NCI-H82 treated with DMSO at 0.1 percent for 48 hours (cell line): Measurements from ENCODE around the gene OLFML1.

Source experiments
- DNase-seq: peaks from one replicate; lab custom pipeline; 2025; ENCODE audit not compliant: unreplicated experiment; lab: John Stamatoyannopoulos, UW

OLFML1 gene

GRCh38 chr11:7473717-7474116 lies 11.6 kb upstream of the OLFML1 start:
- DNase-seq = no peak

DNA sequence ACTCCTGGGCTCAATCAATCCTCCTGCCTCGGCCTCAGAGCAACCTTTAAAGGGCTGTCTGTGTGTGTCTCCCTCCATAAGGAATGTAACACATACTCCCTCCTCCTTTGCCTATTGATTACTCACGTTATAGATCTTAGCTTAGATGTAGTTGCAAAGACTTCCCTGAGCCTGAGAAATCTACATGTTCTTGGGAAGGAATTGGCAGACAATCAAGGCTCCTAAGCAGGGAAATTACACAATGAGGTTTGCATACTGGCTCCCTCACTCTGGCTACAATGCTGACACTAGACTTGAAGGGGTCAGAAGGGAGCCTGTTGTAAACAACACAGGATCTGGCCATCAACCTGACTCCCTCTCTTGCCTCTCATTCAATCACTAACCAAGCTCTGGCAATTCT lies 5.2 kb upstream of the OLFML1 start:
- no peak for DNase-seq

- no peak for DNase-seq
These were observed 1.2 kb upstream of the OLFML1 start for GRCh38 chr11:7484131-7484530.

GRCh38 chr11:7484645-7485044 lies 661 bp upstream of the OLFML1 start:
- DNase-seq = no peak

DNA sequence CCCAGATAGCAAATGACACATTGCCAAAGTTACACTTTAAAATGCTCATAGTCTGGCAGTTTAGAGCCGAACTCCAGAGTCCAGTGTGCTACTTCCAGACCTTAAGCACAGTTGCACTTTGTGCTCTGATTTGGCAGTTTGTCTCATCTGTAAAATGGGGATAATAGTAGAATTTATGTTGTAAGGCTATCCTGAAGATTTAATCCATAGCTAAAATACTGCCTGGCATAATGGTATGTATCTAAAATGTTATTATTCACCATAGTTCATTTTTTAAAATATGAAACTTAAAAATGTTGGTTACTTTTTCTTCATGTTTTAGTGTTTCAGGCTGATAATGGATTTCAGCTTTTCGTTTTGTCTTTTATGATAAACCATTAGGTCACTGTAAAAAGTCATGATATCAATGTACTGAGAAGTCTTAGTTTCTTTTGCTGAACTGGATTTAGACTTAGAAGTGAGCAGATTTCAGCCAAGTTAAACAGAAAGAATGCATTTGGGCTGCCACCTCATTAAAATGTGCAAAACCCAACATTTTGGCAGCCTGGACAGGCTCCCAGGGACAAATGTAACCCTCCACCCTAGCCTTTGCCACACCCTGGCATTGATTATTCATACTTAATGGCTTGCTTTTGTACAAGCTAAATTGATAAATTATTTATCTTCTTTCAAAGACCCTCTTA lies 933 bp downstream of the OLFML1 start:
- DNase-seq = no peak

- no peak for DNase-seq
These were observed 1.5 kb downstream of the OLFML1 start for GRCh38 chr11:7486781-7487140.

GRCh38 chr11:7487360-7487759 lies 2.1 kb downstream of the OLFML1 start:
- no peak for DNase-seq

DNA sequence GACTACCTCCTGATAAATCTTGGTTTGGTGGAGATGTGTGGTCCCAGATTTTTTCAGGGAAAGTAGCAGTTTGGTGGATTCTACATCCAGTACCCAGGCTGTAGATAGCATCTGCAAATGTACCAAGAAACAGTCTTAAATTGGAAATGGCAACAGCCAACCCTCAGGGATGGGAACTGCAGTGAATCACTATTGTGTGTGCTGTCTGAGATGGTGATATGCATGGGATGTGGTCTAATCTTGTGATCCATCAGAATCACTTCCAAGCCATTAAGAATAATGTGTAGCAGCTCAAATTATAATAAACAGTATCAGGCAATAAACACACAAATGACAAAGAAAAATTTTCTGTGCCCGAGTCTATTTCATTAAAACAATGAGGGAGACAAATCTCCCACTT lies 3.4 kb downstream of the OLFML1 start:
- DNase-seq = no peak

DNA sequence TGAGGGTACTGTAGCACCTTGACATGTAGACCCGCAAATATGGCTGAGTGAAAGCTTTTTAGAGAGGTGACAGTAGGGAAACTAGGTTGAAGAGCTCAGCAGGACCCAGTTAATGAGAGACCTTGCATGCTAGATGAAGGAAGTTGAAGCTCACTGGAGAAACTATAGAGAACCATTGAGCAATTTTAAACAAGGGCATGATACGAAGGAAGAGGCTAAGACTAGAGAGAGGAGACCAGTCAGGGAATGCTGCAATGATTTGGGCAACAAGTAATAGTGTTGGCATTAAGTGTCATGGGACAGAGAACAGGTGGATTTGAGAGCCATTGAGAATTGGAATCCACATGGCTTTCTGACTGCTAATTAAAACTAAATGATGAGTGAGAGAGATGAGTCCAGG lies 4.1 kb downstream of the OLFML1 start:
- DNase-seq = no peak

DNA sequence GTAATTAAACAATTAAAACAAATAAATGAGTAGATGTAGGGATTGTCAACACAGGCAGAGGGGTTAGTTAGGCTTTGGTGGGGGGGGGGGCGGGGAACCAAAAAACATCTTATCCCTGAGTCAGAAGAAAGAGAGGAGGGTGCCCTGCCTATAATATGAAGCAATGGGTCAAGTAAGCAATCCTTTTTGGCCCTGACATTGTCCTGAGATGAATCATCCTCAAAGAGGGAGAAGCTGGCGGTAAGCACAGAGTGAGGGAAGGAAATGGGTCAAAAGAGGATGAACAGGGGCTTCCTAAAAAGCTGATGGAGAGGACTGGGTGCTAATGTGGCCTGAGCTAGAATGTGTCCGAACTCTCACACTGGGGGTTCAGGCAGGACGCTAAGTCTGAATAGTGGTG lies 4.7 kb downstream of the OLFML1 start:
- no peak for DNase-seq

DNA sequence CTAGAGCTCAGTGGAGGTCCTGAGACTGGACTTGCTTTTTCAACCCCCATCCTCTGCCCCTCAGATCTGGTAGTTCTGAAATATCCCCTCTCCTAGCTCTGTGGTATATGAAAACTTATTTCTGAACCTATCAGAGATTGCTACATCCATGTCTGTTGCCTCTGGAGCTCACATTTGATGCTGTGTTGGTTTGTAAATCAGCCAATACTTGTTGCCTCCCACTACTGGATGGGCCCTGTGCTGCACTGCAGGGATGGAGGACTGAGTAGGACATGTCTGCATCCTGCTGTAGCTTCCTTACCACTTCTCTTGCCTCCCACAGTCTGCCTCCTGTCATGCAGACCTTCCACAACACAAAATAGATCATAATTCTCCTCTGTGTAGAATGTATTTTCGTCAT lies 5.2 kb downstream of the OLFML1 start:
- DNase-seq = no peak

DNA sequence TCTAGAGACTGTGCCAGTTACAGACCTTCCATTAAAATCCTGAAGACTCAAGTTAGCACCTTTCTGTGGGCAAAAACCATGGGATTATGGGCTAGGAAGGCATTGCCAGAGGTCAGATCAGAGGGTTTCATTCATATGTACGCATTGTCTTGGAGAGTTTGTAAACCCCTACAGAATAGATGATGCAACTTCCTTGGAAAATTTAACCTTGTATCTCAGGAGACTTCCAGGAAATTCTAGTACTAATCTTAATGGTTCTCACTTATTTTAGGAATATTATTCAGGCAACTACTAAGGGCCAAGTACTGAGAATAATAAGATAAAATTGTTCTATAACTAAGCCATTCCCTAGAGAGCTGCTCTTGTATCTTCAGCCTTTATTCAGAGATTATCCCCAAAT lies 6.9 kb downstream of the OLFML1 start:
- no peak for DNase-seq

- no peak for DNase-seq
These were observed 8.4 kb downstream of the OLFML1 start for GRCh38 chr11:7493670-7494069.

DNA sequence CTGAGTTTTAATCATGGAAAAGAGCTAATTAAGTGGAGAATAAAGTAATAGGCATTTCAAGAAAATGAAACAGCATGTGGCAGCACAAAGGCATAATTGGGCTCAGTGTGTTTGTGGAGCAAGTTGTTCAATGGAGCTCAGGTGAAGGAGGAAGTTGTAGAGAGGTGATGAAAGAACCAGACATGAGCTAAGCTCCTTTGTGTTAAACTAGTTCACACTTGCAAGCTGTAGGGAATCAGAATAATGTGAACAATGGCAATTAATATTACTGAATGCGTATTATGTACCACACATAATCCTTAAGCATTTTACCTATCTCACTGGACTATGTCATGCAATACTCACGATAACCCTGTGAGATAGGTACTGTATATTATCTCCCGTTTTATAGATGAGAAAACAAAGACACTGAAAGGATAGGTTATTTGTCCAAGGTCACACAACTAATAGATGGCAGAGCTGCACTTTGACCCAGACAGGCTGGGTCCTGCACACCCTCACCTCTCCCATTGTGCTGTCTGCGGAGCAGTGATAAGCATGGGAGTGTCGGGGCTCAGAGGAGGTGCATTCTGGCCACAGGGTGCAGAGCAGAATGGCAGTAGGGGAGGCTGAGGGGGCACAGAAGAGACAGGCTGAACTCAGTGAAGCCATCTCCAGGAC lies 8.9 kb downstream of the OLFML1 start:
- DNase-seq = no peak

GRCh38 chr11:7495882-7496551 lies 10.7 kb downstream of the OLFML1 start:
- no peak for DNase-seq

DNA sequence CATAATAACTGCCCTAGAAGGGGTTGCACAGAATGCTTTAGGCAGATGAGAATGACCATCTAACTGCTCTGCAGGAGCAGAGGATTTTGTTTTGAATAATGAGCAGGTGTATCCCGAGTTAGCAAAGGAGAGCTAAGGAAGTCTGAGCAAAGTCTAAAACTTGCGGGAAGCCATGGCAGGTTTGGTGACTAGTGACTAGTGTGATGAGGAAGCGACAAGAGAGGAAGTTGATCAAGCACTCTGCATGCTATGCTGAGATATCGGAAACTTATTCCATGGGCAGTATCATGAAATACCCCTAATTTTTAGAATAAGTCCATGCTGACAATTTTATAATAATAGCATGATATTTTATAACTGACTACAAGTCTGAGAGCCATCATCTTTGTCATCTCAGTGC lies 12.9 kb downstream of the OLFML1 start:
- DNase-seq = no peak

DNA sequence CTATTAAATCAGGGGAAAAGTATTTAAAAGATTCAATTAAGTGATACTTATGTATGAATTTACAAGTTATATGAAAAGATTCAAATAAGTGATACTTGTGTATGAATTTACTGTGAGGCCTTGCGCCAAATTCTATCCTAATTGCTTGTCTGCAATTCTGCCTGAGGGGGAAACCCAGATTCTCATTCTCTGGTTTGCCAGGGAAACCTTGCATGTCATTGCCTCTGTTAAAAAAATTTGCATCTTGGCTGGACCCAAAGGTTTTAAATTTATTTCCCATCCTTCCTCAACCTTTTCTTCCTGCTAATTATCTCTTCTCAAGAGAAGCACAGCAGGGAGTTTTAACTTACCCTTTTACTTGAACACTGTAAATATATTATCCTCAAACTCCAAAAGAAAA lies 13.8 kb downstream of the OLFML1 start:
- no peak for DNase-seq

DNA sequence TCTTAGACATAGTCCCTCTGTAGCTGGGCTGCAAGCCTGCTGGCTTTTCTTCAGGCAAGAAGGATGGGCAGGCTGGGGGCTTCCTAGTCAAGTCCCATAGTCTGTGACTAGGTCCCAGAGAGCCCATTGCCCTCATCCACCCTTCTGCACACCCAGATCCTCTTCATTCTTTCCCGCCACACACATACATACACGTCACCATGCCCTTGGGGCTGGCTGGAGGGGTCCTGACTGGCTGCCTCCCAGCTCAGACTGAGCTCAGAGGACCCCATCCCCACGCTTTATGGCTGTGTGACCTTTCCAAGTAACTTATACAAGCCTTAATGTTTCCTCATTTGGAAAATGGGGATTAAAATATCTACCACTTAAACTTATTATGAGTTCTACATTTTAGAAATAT lies 14.9 kb downstream of the OLFML1 start:
- DNase-seq = no peak

GRCh38 chr11:7501251-7501650 lies 15.9 kb downstream of the OLFML1 start:
- DNase-seq = no peak

DNA sequence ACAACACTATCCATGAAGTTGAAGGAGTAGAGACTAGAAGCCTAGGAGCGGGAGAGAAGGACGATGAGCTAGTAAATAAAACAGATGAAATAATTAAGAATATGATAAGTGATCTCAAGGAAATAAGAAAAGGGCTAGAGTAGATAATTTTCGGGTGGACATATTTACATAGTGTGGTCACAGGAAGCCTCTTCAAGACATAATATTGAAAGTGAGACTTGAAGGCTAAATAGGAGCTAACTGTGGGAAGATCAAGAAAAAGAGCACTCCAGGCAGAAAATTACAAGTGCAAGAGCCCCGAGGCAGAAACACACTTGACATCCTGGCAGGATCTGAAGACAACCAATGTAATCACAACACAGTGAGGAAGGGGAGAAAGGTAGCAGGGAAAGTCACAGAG lies 16.6 kb downstream of the OLFML1 start:
- DNase-seq = no peak

DNA sequence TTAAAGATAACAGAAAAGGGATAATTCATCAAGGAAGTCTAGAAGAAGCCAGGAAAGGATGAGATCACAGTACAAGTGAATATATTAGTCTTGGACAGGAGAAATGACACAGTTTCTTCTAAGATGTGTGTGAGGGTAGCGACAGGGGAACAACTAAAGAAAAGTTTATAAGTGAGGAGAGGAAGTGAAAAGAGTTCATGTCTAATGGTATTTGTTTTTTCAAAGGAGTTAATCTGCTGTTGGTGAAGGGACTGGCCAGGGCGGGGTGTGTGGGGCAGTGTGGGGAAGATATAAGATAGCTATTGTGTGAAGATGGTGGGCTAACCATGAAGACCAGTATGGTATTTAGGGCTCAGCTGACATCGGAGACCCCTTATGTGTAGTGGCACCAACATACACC lies 20.9 kb downstream of the OLFML1 start:
- no peak for DNase-seq

DNA sequence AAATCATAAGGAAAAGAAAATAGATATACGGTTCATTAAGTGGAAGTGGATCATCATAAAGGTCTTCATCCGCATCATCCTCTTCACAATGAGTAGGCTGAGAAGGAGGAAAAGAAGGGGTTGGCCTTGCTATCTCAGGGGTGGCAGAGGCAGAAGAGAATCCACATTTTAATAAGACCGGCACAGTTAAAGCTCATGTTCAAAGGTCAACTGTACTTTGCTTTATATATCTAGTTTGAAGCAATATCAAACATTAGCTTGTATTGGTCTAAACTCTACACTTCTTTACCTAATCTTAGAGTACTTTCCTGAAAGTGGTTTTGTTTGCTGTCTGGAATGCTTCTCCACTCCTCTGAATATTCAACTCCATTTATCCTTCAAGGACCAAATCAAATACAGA lies 22.8 kb downstream of the OLFML1 start:
- no peak for DNase-seq

- no peak for DNase-seq
These were observed 24.7 kb downstream of the OLFML1 start for GRCh38 chr11:7509966-7510365.
